Peyer's patch (tissue), 4 donors: ENCODE measurements around the gene ASB6. TPM values are rescaled to one million over a fixed set of nuclear protein-coding genes. Genes with fewer than 3 reads are reported as not detected.

Experiments used
- DNase-seq, 3 donors: peaks; one replicate each; pipeline ENCODE4 v3.0.0-alpha.2; 2017 to 2019
- H3K27ac ChIP-seq, 4 donors: fragments of 200-600 bp; sonication (generic); one replicate each; pipeline ENCODE4 v1.5.1; 2016 to 2019
- H3K27me3 ChIP-seq, 2 donors: fragments of 200-600 bp; sonication (generic); one replicate each; pipeline ENCODE4 v1.5.1; 2019
- H3K36me3 ChIP-seq, 3 donors: fragments of 200-600 bp; sonication (generic); one replicate each; pipeline ENCODE4 v1.5.1; 2016 to 2019
- H3K4me1 ChIP-seq, 4 donors: fragments of 200-600 bp; sonication (generic); one replicate each; pipeline ENCODE4 v1.5.1; 2016 to 2019
- H3K4me3 ChIP-seq, 4 donors: fragments of 200-600 bp; sonication (generic); 1 replicate in 3 of 4; 2 replicates in 1 of 4; pipeline ENCODE4 v1.5.1; 2016 to 2019; ENCODE audit warnings: mild to moderate bottlenecking in 1 of 4
- H3K9me3 ChIP-seq, 4 donors: fragments of 200-600 bp; sonication (generic); one replicate each; pipeline ENCODE4 v1.5.1; 2016 to 2019; ENCODE audit warnings: mild to moderate bottlenecking in 1 of 4
- POLR2A ChIP-seq, 2 donors: fragments of 450-650 bp; IDR thresholded peaks; one replicate each; pipeline ENCODE4 v1.5.1; 2017; ENCODE audit warnings: antibody characterized with exemption in 2 of 2, mild to moderate bottlenecking in 2 of 2, moderate library complexity in 2 of 2
- total RNA-seq, 4 donors: library from RNA; depleted of rRNA; stranded (reverse); fragments of >200 nt; gene quantifications; one replicate each; pipeline ENCODE4 v1.1.0, GENCODE V29; 2016
- TF ChIP-seq, protein P1 (sequence below), 6 experiments: fragments of 450-650 bp in 4 of 6; fragments of 200-600 bp in 2 of 6; sonication (generic) in 1 of 6; IDR thresholded peaks; one replicate each; pipeline ENCODE4 v1.5.1; 2017 to 2019; ENCODE audit warnings: antibody characterized with exemption in 6 of 6, mild to moderate bottlenecking in 3 of 6, moderate library complexity in 1 of 6

ASB6 gene
- total RNA-seq, 4 donors from 2014 or later, result 19.8 to 26.8 (median 23.0) TPM

DNA sequence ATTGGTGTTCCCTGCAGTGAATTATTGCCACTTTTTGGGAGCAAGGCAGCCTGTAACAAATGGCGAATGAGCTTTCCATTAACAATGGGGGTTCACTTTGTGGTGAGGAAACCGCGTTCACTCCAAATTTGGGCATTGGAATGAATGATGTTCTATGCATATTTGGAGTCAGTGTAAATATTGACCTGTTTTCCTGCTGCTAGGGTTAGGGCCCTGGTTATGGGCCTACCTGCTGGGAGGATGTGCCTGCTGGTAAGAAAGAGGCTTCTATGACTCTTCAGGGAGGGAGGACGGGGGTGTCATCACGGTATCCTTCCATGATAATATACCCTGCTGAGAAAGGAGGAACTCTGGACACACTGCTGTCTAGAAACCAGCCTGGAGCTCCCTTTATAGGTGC lies 50.0 kb downstream of the ASB6 start:
- no peak overlapping the region for H3K4me3 ChIP-seq
- peaks cover 0 to under 1% (median under 1%) of the 10 kb centered on the region in 4 donors for H3K4me1 ChIP-seq
- H3K36me3 ChIP-seq, result no peaks in the 10 kb centered on the region
- no peaks in the 10 kb centered on the region for H3K27me3 ChIP-seq
- H3K27ac ChIP-seq, result no peak overlapping the region
- DNase-seq, result no peak
- H3K9me3 ChIP-seq, result no peaks in the 10 kb centered on the region
- no peak for TF ChIP-seq POLR2A (IDR thresholded peaks at IDR 0.05)
- TF ChIP-seq, protein P1, sequence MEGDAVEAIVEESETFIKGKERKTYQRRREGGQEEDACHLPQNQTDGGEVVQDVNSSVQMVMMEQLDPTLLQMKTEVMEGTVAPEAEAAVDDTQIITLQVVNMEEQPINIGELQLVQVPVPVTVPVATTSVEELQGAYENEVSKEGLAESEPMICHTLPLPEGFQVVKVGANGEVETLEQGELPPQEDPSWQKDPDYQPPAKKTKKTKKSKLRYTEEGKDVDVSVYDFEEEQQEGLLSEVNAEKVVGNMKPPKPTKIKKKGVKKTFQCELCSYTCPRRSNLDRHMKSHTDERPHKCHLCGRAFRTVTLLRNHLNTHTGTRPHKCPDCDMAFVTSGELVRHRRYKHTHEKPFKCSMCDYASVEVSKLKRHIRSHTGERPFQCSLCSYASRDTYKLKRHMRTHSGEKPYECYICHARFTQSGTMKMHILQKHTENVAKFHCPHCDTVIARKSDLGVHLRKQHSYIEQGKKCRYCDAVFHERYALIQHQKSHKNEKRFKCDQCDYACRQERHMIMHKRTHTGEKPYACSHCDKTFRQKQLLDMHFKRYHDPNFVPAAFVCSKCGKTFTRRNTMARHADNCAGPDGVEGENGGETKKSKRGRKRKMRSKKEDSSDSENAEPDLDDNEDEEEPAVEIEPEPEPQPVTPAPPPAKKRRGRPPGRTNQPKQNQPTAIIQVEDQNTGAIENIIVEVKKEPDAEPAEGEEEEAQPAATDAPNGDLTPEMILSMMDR (IDR thresholded peaks at IDR 0.05), result no peak

DNA sequence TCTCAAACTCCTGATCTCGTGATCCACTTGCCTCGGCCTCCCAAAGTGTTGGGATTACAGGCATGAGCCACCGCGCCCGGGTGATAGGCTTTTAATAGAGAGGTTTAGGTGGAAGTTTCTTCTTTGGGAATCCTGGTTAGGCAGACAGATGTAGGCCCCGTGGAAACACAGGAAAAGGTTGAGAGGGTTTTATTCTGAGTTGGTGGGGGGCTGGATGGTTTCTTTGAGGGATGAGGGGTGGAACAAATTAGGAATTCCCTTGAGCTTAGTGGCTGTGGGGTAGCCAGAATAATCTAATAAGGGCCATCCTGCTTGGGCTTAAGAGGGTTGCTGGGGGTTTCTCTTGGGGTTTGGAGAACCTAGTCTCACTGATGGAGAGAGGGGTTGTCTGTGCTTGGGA lies 51.5 kb downstream of the ASB6 start:
- no peaks in the 10 kb centered on the region for H3K36me3 ChIP-seq
- H3K4me1 ChIP-seq, result no peaks in the 10 kb centered on the region
- H3K27ac ChIP-seq, result no peak overlapping the region
- H3K27me3 ChIP-seq, result no peaks in the 10 kb centered on the region
- DNase-seq, result no peak
- TF ChIP-seq, protein P1 (IDR thresholded peaks at IDR 0.05), result no peak
- TF ChIP-seq POLR2A (IDR thresholded peaks at IDR 0.05), result no peak
- H3K9me3 ChIP-seq, result no peaks in the 10 kb centered on the region
- H3K4me3 ChIP-seq, result no peak overlapping the region

DNA sequence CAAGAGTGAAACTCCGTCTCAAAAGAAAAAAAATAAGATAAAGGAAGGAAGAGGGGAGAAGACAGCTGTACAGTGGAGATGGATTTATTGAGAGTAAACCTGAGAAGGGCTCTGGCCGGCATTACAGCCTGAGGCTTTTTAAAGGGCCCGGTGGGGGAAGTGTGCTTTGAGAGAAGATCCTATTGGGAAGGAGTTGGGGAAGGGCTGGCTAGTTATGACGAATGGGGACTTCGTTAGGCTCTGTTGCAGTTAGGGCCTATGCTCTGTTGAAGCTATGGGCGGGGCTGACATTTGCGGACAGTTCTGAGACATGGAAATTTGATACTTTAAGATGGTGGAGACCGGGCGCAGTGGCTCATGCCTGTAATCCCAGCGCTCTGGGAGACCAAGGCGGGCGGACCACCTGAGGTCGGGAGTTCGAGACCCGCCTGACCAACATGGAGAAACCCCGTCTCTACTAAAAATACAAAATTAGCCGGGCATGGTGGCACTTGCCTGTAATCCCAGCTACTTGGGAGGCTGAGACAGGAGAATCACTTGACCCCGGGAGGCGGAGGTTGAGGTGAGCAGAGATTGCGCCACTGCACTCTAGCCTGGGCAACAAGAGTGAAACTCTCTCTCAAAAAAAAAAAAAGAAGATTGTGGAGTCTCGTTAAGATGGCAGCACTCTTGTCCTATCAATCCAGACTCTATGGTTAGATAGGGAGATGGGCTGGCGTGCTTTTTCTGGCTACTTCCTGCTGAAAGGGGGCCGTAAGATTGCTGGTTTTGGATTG lies 54.3 kb downstream of the ASB6 start:
- no peaks in the 10 kb centered on the region for H3K27me3 ChIP-seq
- no peaks in the 10 kb centered on the region for H3K36me3 ChIP-seq
- no peaks in the 10 kb centered on the region for H3K9me3 ChIP-seq
- no peak overlapping the region for H3K27ac ChIP-seq
- no peak for DNase-seq
- TF ChIP-seq, protein P1 (IDR thresholded peaks at IDR 0.05), result no peak
- no peak for TF ChIP-seq POLR2A (IDR thresholded peaks at IDR 0.05)
- H3K4me1 ChIP-seq, result no peaks in the 10 kb centered on the region
- no peak overlapping the region for H3K4me3 ChIP-seq

DNA sequence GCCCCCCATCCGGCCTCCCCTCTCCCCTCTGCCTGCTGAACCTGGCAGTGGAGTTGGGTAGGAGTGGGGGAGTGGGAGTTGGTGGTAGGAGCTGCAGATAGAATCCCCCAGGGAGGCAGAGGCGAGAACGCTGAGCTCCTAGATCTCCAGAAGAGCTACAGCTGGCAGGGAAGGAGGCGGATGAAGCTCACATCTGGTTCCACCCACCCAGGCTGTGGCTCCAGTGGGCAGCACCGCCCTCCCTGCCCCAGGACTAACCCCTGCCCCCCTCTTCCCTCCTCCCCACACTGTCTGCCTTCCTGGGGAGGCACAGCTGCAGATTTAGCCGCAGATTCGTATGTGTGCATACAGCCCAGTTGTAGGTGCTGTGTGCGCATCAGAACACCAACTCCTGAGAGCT lies 55.3 kb downstream of the ASB6 start:
- no peaks in the 10 kb centered on the region for H3K27me3 ChIP-seq
- H3K4me3 ChIP-seq, result no peak overlapping the region
- H3K27ac ChIP-seq, result no peak overlapping the region
- H3K4me1 ChIP-seq, result no peaks in the 10 kb centered on the region
- TF ChIP-seq POLR2A (IDR thresholded peaks at IDR 0.05), result no peak
- TF ChIP-seq, protein P1 (IDR thresholded peaks at IDR 0.05), result no peak
- no peaks in the 10 kb centered on the region for H3K9me3 ChIP-seq
- no peak for DNase-seq
- H3K36me3 ChIP-seq, result no peaks in the 10 kb centered on the region

DNA sequence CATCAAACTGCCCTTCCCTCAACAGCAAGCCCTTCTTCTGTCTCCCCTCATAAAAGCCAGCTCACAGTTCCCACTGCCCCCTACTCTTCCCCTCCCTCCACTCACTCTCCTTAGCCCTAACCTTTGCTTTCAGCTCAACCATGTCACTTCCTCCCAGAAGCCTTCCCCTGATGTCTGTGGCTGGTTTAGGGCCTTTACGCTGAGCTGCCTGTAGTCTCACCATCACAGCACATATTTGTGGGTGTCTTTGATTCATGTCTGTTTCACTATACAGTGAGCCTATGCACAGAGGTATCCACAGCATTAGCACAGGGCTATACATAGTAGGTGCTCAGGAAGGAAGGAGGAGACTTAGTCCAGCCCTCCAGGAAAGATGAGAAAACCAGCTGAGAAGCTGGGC lies 55.7 kb downstream of the ASB6 start:
- DNase-seq, result no peak
- no peaks in the 10 kb centered on the region for H3K4me1 ChIP-seq
- H3K27ac ChIP-seq, result no peak overlapping the region
- TF ChIP-seq POLR2A (IDR thresholded peaks at IDR 0.05), result no peak
- TF ChIP-seq, protein P1 (IDR thresholded peaks at IDR 0.05), result no peak
- H3K4me3 ChIP-seq, result no peak overlapping the region
- H3K36me3 ChIP-seq, result no peaks in the 10 kb centered on the region
- H3K9me3 ChIP-seq, result no peaks in the 10 kb centered on the region
- no peaks in the 10 kb centered on the region for H3K27me3 ChIP-seq
